K562 (cell line): ENCODE measurements around the gene TSPAN14. TPM values are rescaled to one million over a fixed set of nuclear protein-coding genes. Genes with fewer than 3 reads are reported as not detected.

Experiments
- BRCA1 ChIP-seq, 2 experiments: fragments of 450-650 bp in 1 of 2; sonication (generic) in 1 of 2; formaldehyde crosslinking in 1 of 2; IDR thresholded peaks; 2 replicates each; pipeline versions ENCODE4 v1.5.0 to v1.6.1; 2017 to 2020; ENCODE audit warnings: mild to moderate bottlenecking in 1 of 2, missing genetic modification reagents in 1 of 2
- HMGN3 ChIP-seq: IDR thresholded peaks from 2 replicates; pipeline ENCODE4 v1.6.1; 2011; ENCODE audit warnings: borderline replicate concordance, low read depth, mild to moderate bottlenecking, mixed read lengths, low read length; ENCODE audit not compliant: insufficient read length; ENCODE audit errors: extremely low read depth
- JUN ChIP-seq, 2 experiments: sonication (generic) in 1 of 2; formaldehyde crosslinking in 1 of 2; IDR thresholded peaks; 2 replicates each; pipeline versions ENCODE4 v1.6.1 to v1.8.0; 2012 to 2022; ENCODE audit warnings: borderline replicate concordance in 2 of 2, mild to moderate bottlenecking in 2 of 2, improper control_type of control experiment in 1 of 2, low read depth in 1 of 2, low read length in 1 of 2, missing genetic modification reagents in 1 of 2
- RBM39 ChIP-seq: fragments of 200-400 bp; formaldehyde crosslinking; optimal IDR thresholded peaks from 2 replicates; pipeline ENCODE3; 2018; ENCODE audit warnings: low read depth, low read length
- TEAD2 ChIP-seq: fragments of 450-650 bp; IDR thresholded peaks from 2 replicates; pipeline ENCODE4 v1.6.1; 2016; ENCODE audit warnings: missing genetic modification characterization, control low read depth, missing compliant biosample characterization
- TFAP4 ChIP-seq: sonication (generic); formaldehyde crosslinking; IDR thresholded peaks from 2 replicates; pipeline ENCODE4 v1.8.0; 2022; ENCODE audit warnings: missing genetic modification reagents, mild to moderate bottlenecking, moderate library complexity, borderline replicate concordance
- TRIM24 ChIP-seq, 2 experiments: fragments of 450-650 bp; IDR thresholded peaks; 2 replicates each; pipeline ENCODE4 v1.6.1; 2016
- ZNF274 ChIP-seq: IDR thresholded peaks from 2 replicates; pipeline ENCODE4 v1.6.1; 2011; ENCODE audit warnings: low read depth, mild to moderate bottlenecking, low read length, moderate library complexity, borderline replicate concordance
- ZNF586 ChIP-seq: fragments of 450-650 bp; formaldehyde crosslinking; conservative IDR thresholded peaks from 2 replicates; pipeline ENCODE4 v1.4.0; 2020; ENCODE audit warnings: mild to moderate bottlenecking, moderate library complexity
- ZNF696 ChIP-seq: fragments of 250-450 bp; sonication (Bioruptor Pico); conservative IDR thresholded peaks from 2 replicates; pipeline ENCODE4 v1.4.0; 2020; ENCODE audit warnings: mild to moderate bottlenecking, moderate library complexity
- polyA plus RNA-seq, 8 experiments: library from polyadenylated mRNA; depleted of rRNA in 4 of 8; stranded (reverse) in 5 of 8; unstranded in 3 of 8; fragments of >200 nt; fragmentation: Nextera tagmentation in 2 of 8; fragmentation: Illumina TruSeq in 1 of 8; extraction: Ambion mirVana in 2 of 8; extraction: Trizol in 1 of 8; gene quantifications; 2 replicates each; pipeline versions ENCODE4 v1.2.1 to v1.2.3, GENCODE V29; 2011 to 2014; ENCODE audit warnings: inconsistent platforms in 1 of 8, missing spikeins in 1 of 8
- total RNA-seq, 7 experiments: library from RNA; depleted of rRNA in 6 of 7; stranded (reverse); fragments of >200 nt in 6 of 7; fragmentation: Illumina TruSeq in 2 of 7; extraction: Trizol in 2 of 7; gene quantifications; 2 replicates each; pipeline versions ENCODE4 v1.2.1 to v1.2.3, GENCODE V29; 2011 to 2021; ENCODE audit warnings: low replicate concordance in 1 of 7
- TF ChIP-seq, protein P1 (sequence below): fragments of 450-650 bp; IDR thresholded peaks from 2 replicates; pipeline ENCODE4 v1.6.1; 2016; ENCODE audit warnings: mild to moderate bottlenecking
- TF ChIP-seq, protein P2 (sequence below), 2 experiments: fragments of 450-650 bp in 1 of 2; sonication (generic) in 1 of 2; formaldehyde crosslinking in 1 of 2; IDR thresholded peaks; 2 replicates each; pipeline versions ENCODE4 v1.7.1 to v1.9.0; 2016 to 2022; ENCODE audit warnings: inconsistent platforms in 1 of 2, mild to moderate bottlenecking in 1 of 2, missing genetic modification reagents in 1 of 2

The TSPAN14 gene
- total and polyA plus RNA-seq, 9 of the 15 experiments (the other 6 are each of a cell fraction or from before 2014, with no cell fraction given), result 5.8 to 92.9 (median 23.3) TPM

DNA sequence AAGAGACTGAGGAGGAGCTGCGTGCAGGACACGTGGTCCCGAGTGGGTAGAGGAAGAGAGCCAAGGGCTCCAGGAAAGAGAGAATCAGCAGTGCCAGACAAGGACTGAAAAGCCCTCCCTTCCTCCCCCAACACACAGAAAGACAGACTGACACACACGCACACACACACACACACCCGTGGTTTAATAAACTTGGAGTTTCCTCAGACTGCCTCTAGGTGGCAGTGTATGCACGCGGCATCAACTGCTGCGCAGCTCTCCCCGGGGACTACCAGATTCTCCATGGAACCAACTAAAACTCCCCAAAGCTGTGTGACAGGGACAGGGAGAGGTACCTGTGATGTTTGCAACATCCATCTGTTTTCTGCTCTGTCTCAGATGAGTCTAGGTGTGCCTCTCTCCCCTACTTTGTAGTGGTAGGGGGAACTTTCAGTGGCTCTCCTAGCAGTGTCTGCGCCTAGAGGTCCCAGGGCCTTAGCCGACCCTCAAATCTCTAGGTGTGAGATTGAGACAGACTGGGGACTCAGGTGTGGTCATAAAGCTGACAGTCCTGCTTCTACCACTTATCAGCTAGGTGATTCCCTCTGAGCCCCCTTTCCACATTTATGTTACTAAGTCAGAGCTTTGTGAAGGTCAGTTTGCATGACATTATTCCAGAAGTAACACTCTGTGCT is 9.3 kb upstream of the TSPAN14 start (continued):
- TF ChIP-seq, protein P1, sequence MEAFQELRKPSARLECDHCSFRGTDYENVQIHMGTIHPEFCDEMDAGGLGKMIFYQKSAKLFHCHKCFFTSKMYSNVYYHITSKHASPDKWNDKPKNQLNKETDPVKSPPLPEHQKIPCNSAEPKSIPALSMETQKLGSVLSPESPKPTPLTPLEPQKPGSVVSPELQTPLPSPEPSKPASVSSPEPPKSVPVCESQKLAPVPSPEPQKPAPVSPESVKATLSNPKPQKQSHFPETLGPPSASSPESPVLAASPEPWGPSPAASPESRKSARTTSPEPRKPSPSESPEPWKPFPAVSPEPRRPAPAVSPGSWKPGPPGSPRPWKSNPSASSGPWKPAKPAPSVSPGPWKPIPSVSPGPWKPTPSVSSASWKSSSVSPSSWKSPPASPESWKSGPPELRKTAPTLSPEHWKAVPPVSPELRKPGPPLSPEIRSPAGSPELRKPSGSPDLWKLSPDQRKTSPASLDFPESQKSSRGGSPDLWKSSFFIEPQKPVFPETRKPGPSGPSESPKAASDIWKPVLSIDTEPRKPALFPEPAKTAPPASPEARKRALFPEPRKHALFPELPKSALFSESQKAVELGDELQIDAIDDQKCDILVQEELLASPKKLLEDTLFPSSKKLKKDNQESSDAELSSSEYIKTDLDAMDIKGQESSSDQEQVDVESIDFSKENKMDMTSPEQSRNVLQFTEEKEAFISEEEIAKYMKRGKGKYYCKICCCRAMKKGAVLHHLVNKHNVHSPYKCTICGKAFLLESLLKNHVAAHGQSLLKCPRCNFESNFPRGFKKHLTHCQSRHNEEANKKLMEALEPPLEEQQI, result no peak
- TF ChIP-seq TRIM24 (IDR thresholded peaks at IDR 0.05), result no peak
- no peak for TF ChIP-seq HMGN3
- no peak for TF ChIP-seq JUN (IDR thresholded peaks at IDR 0.05; ENCODE audit: borderline replicate concordance, low read depth, low read length)
- TF ChIP-seq JUN (CRISPR knock-in tag; IDR thresholded peaks at IDR 0.05; ENCODE audit: borderline replicate concordance), result no peak
- 0 out of 2 replicates have a peak, but pooled peaks have one; percentile 53 for TF ChIP-seq TFAP4 (CRISPR knock-in tag)
- TF ChIP-seq, protein P2, sequence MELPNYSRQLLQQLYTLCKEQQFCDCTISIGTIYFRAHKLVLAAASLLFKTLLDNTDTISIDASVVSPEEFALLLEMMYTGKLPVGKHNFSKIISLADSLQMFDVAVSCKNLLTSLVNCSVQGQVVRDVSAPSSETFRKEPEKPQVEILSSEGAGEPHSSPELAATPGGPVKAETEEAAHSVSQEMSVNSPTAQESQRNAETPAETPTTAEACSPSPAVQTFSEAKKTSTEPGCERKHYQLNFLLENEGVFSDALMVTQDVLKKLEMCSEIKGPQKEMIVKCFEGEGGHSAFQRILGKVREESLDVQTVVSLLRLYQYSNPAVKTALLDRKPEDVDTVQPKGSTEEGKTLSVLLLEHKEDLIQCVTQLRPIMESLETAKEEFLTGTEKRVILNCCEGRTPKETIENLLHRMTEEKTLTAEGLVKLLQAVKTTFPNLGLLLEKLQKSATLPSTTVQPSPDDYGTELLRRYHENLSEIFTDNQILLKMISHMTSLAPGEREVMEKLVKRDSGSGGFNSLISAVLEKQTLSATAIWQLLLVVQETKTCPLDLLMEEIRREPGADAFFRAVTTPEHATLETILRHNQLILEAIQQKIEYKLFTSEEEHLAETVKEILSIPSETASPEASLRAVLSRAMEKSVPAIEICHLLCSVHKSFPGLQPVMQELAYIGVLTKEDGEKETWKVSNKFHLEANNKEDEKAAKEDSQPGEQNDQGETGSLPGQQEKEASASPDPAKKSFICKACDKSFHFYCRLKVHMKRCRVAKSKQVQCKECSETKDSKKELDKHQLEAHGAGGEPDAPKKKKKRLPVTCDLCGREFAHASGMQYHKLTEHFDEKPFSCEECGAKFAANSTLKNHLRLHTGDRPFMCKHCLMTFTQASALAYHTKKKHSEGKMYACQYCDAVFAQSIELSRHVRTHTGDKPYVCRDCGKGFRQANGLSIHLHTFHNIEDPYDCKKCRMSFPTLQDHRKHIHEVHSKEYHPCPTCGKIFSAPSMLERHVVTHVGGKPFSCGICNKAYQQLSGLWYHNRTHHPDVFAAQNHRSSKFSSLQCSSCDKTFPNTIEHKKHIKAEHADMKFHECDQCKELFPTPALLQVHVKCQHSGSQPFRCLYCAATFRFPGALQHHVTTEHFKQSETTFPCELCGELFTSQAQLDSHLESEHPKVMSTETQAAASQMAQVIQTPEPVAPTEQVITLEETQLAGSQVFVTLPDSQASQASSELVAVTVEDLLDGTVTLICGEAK (IDR thresholded peaks at IDR 0.05), result no peak
- TF ChIP-seq, protein P2 (CRISPR knock-in tag; IDR thresholded peaks at IDR 0.05), result no peak
- TF ChIP-seq ZNF696 (CRISPR knock-in tag), result no peak
- no peak for TF ChIP-seq ZNF274
- no peak for TF ChIP-seq BRCA1 (IDR thresholded peaks at IDR 0.05)
- no peak for TF ChIP-seq BRCA1 (CRISPR knock-in tag; IDR thresholded peaks at IDR 0.05)
- no peak for TF ChIP-seq ZNF586 (CRISPR knock-in tag)
- TF ChIP-seq RBM39, result no peak
- no peak for TF ChIP-seq TEAD2 (tag)
